IPS-15b (cell line): ENCODE data around the gene C6orf136.

Source experiments
- H3K27me3 ChIP-seq: one replicate; pipeline ENCODE4 v1.6.1; 2013; ENCODE audit warnings: low read length; ENCODE audit not compliant: control insufficient read depth, insufficient read depth
- H3K36me3 ChIP-seq: one replicate; pipeline ENCODE4 v1.6.1; 2013; ENCODE audit warnings: low read length; ENCODE audit not compliant: control insufficient read depth, insufficient read depth
- H3K4me1 ChIP-seq: one replicate; pipeline ENCODE4 v1.6.1; 2013; ENCODE audit warnings: mild to moderate bottlenecking, low read length; ENCODE audit not compliant: control insufficient read depth, insufficient read depth
- H3K4me3 ChIP-seq: one replicate; pipeline ENCODE4 v1.5.1; 2013; ENCODE audit warnings: low read depth, low read length
- H3K9ac ChIP-seq: one replicate; pipeline ENCODE4 v1.6.1; 2013; ENCODE audit warnings: low read depth, mild to moderate bottlenecking, low read length
- H3K9me3 ChIP-seq: one replicate; pipeline ENCODE4 v1.6.1; 2013; ENCODE audit warnings: mild to moderate bottlenecking, low read length; ENCODE audit not compliant: control insufficient read depth, insufficient read depth

The C6orf136 gene

GRCh38 chr6:30672445-30673253 lies 25.7 kb downstream of the C6orf136 start, which contains the start of gene DHX16:
DHX16 (minus strand) TSS chr6:30673006; CDS start chr6:30672841, 165 bp downstream.
- H3K9ac ChIP-seq: peak within 1 kb of the TSS; percentile 66
- H3K9me3 ChIP-seq: no peaks in the 10 kb centered on the region
- no peaks in the 10 kb centered on the region for H3K27me3 ChIP-seq
- H3K4me3 ChIP-seq: peak within 1 kb of the TSS; percentile 95
- no peaks in the 10 kb centered on the region for H3K4me1 ChIP-seq
- H3K36me3 ChIP-seq: peaks cover 15% of the 10 kb centered on the region

- Histone ChIP-seq H3K4me3 (no peak overlapping the region), H3K36me3 (peaks cover 11% of the 10 kb centered on the region), H3K4me1 (peaks cover 9% of the 10 kb centered on the region), H3K27me3 (no peaks in the 10 kb centered on the region), H3K9ac (no peak overlapping the region), H3K9me3 (no peaks in the 10 kb centered on the region)
Observed at GRCh38 chr6:30676660-30677285, 29.8 kb downstream of the C6orf136 start.

GRCh38 chr6:30678964-30679726 lies 32.2 kb downstream of the C6orf136 start:
- no peaks in the 10 kb centered on the region for H3K27me3 ChIP-seq
- H3K4me1 ChIP-seq: peaks cover 26% of the 10 kb centered on the region
- peak overlapping the region; percentile 27 for H3K4me3 ChIP-seq
- H3K36me3 ChIP-seq: peaks cover 11% of the 10 kb centered on the region
- no peak overlapping the region for H3K9ac ChIP-seq
- no peaks in the 10 kb centered on the region for H3K9me3 ChIP-seq

- peaks cover 11% of the 10 kb centered on the region for H3K36me3 ChIP-seq
Observed at GRCh38 chr6:30679765-30680535, 33.0 kb downstream of the C6orf136 start.

GRCh38 chr6:30681766-30682142 lies 34.8 kb downstream of the C6orf136 start:
- H3K9me3 ChIP-seq: no peaks in the 10 kb centered on the region
- peaks cover 33% of the 10 kb centered on the region for H3K4me1 ChIP-seq
- no peaks in the 10 kb centered on the region for H3K27me3 ChIP-seq
- peaks cover 9% of the 10 kb centered on the region for H3K36me3 ChIP-seq
- H3K9ac ChIP-seq: no peak overlapping the region
- H3K4me3 ChIP-seq: peak overlapping the region; percentile 48

More at GRCh38 chr6:30679765-30680535, 33.0 kb downstream of the C6orf136 start:
- Histone ChIP-seq H3K4me1 (peaks cover 29% of the 10 kb centered on the region), H3K27me3 (no peaks in the 10 kb centered on the region), H3K9ac (peak overlapping the region; percentile 2), H3K9me3 (no peaks in the 10 kb centered on the region), H3K4me3 (peak overlapping the region; percentile 8)

GRCh38 chr6:30682143-30683117 lies 35.5 kb downstream of the C6orf136 start:
- Histone ChIP-seq H3K27me3 (no peaks in the 10 kb centered on the region), H3K4me1 (peaks cover 33% of the 10 kb centered on the region), H3K9me3 (no peaks in the 10 kb centered on the region), H3K9ac (peak overlapping the region; percentile 60), H3K4me3 (peak overlapping the region; percentile 48), H3K36me3 (peaks cover 4% of the 10 kb centered on the region)

GRCh38 chr6:30683183-30683979 lies 36.4 kb downstream of the C6orf136 start:
- Histone ChIP-seq H3K9me3 (no peaks in the 10 kb centered on the region), H3K4me1 (peaks cover 37% of the 10 kb centered on the region), H3K36me3 (peaks cover 4% of the 10 kb centered on the region), H3K27me3 (no peaks in the 10 kb centered on the region), H3K9ac (peak overlapping the region; percentile 60), H3K4me3 (peak overlapping the region; percentile 48)

- H3K4me1 ChIP-seq: peaks cover 37% of the 10 kb centered on the region
- H3K9ac ChIP-seq: no peak overlapping the region
- H3K36me3 ChIP-seq: peaks cover 2% of the 10 kb centered on the region
Observed at GRCh38 chr6:30683980-30684338, 37.0 kb downstream of the C6orf136 start.

GRCh38 chr6:30684386-30685156 lies 37.6 kb downstream of the C6orf136 start:
- peak overlapping the region; percentile 1 for H3K9ac ChIP-seq
- H3K36me3 ChIP-seq: peaks cover 2% of the 10 kb centered on the region

More at GRCh38 chr6:30683980-30684338, 37.0 kb downstream of the C6orf136 start:
- H3K9me3 ChIP-seq: no peaks in the 10 kb centered on the region
- peak overlapping the region; percentile 48 for H3K4me3 ChIP-seq
- no peaks in the 10 kb centered on the region for H3K27me3 ChIP-seq

More at GRCh38 chr6:30684386-30685156, 37.6 kb downstream of the C6orf136 start:
- H3K9me3 ChIP-seq: no peaks in the 10 kb centered on the region
- H3K4me3 ChIP-seq: peak overlapping the region; percentile 48
- H3K4me1 ChIP-seq: peaks cover 36% of the 10 kb centered on the region
- H3K27me3 ChIP-seq: no peaks in the 10 kb centered on the region
